ENCODE data around the gene AATK.

DNA sequence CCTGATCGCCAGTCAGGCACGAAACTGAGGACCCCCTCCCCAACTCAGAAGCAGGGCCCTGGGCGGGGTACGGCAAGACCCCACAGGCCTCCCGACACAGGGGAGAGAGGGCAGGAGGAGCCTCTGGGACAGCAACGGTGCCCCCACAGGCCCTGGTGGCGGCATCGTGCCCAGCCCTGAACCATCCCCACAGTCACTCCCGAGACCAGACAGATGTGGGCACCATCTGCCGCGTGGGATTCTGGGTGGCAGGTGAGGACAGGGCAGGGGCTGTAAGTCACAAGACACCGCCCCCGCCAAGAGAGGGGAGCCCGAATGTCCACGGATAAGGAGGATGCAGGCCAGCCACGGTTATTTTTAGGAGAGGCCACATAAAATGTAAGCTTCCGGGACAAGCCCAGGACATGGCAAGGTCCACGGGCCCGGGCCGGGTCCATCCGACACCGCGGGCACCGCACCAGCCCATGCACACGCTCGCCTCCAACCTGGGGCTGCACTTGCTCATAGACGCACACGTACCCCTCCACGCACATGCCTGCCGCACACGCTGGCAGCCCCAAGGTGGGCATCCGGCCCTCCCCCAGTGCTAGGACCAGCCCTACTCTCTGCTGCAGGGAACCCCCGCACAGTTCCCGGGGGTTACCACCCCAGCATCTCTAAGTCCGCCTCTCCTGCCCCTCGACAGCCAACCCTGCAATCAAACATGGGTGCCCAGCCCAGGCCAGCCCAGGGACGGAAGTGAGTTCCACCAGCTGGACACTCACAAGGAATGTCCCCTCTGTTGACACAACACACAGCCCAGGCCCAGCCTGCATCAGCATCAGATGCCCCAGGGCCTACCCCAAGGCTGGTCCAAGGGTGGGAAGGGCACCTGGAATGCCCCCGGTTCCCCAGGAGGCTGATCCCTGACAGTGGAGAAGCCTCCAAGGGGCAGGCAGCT lies 8.9 kb downstream of the AATK start:
- TF ChIP-seq, protein P1, sequence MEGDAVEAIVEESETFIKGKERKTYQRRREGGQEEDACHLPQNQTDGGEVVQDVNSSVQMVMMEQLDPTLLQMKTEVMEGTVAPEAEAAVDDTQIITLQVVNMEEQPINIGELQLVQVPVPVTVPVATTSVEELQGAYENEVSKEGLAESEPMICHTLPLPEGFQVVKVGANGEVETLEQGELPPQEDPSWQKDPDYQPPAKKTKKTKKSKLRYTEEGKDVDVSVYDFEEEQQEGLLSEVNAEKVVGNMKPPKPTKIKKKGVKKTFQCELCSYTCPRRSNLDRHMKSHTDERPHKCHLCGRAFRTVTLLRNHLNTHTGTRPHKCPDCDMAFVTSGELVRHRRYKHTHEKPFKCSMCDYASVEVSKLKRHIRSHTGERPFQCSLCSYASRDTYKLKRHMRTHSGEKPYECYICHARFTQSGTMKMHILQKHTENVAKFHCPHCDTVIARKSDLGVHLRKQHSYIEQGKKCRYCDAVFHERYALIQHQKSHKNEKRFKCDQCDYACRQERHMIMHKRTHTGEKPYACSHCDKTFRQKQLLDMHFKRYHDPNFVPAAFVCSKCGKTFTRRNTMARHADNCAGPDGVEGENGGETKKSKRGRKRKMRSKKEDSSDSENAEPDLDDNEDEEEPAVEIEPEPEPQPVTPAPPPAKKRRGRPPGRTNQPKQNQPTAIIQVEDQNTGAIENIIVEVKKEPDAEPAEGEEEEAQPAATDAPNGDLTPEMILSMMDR (IDR thresholded peaks at IDR 0.05; ENCODE audit: extremely low read depth in 1 of 2, insufficient read depth in 1 of 2, low read depth in 1 of 2, low read length in 2 of 2), result no peak
- TF ChIP-seq POLR2AphosphoS5 (IDR thresholded peaks at IDR 0.05; ENCODE audit: insufficient read depth, low read depth, low read length) (no peak), POLR2A (IDR thresholded peaks at IDR 0.05; ENCODE audit: low read depth, low read length) (no peak), EZH2 (IDR thresholded peaks at IDR 0.05; ENCODE audit: borderline replicate concordance, low read depth, low read length, severe bottlenecking) (no peak), JUN (IDR thresholded peaks at IDR 0.05; ENCODE audit: borderline replicate concordance, insufficient read depth, insufficient read length, low read depth) (no peak)
- TF ChIP-seq, protein P2, sequence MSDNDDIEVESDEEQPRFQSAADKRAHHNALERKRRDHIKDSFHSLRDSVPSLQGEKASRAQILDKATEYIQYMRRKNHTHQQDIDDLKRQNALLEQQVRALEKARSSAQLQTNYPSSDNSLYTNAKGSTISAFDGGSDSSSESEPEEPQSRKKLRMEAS (IDR thresholded peaks at IDR 0.05; ENCODE audit: insufficient read depth, insufficient read length), result no peak

All from endothelial cell of umbilical vein (primary cell).